ENCODE results near the gene P2RY8.
"Not testable (repeated sequence)": the region's sequence is repeated elsewhere in the genome, so short reads cannot be mapped to it uniquely, and the experiment has no call there.

The P2RY8 gene

DNA sequence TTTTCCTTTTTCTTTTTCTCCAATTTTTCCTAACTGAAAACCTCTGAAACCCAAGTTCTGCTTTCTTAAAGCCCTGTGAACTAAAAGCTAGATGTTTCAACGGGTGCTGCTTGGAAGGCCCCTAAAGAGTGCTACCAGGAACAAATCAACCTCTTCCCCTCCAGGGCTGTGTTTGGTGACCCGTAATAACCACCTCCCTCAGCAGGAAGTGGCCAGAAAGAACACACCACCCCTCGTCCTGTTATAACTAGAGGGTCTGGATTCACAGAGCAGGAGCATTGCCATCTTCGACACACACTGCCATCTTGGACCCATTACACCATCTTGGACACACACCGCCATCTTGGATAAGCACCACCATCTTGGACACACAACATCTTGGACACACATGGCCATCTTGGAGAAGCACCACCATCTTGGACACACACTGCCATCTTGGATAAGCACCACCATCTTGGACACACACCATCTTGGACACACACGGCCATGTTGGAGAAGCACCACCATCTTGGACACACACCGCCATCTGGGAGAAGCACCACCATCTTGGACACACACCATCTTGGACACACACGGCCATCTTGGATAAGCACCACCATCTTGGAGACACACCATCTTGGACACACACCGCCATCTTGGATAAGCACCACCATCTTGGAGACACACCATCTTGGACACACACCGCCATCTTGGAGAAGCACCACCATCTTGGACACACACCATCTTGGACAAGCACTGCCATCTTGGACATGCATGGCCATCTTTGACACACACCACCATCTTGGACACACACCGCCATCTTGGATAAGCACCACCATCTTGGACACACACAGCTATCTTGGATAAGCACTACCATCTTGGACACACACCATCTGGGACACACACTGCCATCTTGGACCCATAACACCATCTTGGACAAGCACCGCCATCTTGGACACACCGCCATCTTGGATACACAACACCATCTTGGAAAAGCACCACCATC lies 89.7 kb downstream of the P2RY8 start:
- not testable (repeated sequence) for DNase-seq (ENCODE audit: low read depth, low spot score)

DNA sequence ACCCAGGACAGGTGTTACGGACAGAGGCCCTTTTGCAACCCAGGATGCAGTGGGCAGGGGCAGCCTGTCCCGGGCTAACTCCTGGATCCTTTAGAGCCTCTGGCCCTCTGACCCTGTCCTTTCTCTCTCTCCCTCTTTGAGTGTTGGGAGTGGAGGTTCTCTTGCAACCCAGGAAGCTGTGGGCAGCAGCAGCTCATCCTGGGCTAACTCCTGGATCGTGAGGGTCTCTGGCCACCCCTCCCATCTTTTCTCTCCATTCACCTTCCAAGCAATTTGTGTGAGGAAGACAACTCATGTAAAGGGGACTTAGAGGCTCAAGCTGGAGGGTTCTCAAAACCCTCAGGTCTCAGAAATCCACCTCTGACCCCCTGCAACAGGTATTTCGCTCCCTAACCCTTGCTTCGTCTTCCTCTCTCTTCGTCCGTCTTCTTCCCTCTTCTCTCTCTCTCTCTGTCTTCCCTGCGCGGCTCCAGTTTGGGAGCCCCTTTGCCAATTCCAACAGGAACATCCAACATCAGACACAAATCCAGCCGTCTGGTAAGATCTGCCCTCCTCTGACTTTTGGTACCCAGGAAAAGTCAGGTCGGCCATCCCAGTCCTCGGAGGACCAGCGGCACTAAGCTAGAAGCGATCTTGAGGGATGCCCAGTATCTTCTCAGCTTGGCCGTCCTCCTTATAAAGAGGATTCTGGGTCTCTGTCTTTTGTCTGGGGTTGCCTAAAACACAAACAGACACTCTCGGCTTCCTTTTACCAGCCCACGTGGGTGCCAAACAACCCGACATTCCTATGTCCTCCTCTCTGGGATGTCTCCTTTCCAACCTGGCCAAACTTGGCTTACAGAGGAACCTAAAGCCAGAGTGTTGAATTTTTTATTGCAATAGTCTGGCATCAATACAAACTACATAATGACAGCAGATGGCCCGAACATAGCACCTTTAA lies 92.2 kb downstream of the P2RY8 start:
- DNase-seq (ENCODE audit: low read depth, low spot score) = no peak

DNA sequence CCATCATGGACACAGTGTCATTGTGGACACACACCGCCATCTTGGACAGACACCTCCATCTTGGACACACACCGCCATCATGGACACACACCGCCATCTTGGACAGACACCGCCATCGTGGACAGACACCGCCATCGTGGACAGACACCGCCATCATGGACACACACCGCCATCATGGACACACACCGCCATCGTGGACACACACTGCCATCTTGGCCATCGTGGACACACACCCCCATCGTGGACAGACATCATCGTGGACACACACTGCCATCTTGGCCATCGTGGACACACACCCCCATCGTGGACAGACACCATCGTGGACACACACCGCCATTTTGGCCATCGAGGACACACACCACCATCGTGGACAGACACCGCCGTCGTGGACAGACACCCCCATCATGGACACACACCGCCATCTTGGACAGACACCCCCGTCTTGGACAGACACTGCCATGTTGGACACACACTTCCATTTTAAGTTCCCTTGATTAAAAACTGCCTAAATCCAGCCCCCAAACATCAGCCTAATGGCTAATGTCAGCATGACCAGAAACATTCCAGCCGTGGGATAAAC lies 93.4 kb downstream of the P2RY8 start:
- DNase-seq (ENCODE audit: low read depth, low spot score) = no peak

DNA sequence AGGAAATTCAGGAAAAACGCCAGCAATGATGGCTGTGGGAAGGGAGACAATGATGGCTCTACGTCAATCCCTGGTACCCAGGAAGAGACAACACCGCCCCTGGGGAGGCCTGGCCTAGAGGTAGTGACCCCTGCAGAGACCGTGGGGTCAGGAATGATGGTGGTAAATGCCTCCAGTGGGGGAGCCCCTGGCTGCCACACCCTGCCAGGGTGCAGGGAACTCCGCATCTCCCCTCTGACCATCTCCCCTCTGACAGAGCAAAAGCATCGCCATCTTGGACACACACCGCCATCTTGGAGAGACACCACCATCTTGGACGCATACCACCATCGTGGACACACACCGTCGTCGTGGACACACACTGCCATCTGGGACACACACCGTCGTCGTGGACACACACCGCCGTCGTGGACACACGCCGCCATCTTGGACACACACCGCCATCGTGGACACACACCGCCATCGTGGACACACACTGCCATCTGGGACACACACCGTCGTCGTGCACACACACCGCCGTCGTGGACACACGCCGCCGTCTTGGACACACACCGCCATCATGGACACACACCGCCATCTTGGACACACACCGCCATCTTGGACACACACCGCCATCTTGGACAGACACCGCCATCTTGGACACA lies 94.1 kb downstream of the P2RY8 start:
- no peak for DNase-seq (ENCODE audit: low read depth, low spot score)

DNA sequence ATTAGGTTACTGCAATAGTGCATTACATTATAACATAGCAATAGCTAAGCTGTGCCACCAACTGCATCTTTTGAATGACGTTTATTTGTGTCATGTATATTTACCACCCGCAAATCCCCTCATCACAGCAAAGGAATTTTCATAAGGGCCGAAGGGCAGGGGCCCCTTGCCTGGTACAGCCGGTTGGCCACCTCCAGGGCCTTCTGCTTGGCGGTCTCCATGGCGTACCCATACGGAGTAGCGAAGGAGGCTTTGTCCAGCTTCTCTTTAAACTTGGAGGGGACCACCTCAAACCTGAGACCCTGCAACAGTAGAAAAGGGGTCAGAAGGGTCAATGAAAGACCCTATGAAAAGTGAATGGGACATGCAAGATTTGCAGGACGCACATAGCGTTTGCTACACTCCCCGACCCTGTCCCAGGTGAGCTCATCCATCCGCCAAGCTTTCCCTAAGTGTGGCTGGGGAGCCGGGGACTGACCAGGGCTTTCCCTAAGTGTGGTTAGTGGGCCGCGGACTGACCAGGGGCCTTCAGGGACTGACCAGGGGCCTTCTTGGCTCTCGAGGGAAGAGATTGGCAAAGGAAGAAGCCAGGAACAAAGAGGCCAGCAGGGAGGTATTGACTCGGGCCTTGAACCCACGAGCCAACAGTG lies 94.8 kb downstream of the P2RY8 start:
- no peak for DNase-seq (ENCODE audit: low read depth, low spot score)

DNA sequence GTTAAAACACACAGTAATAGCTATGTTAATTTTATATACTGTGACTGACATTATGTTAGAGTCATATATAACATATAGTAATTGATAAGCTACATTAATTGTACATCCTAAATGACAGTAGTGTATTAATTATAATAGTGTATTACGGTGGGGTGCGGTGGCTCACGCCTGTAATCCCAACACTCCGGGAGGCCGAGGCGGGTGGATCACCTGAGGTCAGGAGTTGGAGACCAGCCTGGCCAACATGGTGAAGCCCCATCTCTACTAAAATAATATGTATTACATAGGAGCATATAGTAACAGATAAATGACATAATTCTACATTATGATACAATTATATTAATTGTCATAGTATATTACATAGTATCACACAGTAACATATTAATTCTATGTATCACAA lies 96.5 kb downstream of the P2RY8 start:
- DNase-seq (ENCODE audit: low read depth, low spot score) = no peak

DNA sequence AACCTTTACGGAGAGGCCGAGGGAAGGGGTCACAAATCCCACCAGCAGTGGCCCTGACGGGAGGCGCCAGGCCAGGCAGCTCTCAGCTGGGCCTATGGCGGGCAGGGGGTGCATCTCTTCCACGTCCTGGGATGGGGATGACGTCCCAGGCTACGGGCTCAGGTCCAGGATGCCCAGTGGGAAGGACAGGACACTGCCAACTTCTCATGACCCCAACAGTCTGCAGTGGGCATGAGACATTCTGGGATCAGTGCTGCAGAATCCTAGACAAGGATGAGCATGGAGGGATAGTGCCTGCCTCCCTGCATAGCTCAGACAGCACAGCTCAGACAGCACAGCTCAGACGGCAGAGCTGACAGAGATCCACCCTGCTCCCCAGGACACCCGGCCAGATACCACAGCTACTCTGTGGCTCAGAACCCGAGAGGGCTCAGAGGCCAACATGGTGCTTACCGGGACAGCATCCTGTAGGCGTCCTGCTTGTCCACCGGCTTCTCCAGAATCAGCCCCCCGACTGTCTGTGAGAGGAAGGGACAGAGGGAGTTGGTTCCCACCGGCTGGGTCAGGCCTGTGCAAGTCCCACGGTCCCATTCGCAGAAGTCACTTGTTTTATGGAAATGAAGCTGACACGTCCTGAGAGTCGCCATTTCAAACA lies 101.6 kb downstream of the P2RY8 start:
- no peak for DNase-seq (ENCODE audit: low read depth, low spot score)

DNA sequence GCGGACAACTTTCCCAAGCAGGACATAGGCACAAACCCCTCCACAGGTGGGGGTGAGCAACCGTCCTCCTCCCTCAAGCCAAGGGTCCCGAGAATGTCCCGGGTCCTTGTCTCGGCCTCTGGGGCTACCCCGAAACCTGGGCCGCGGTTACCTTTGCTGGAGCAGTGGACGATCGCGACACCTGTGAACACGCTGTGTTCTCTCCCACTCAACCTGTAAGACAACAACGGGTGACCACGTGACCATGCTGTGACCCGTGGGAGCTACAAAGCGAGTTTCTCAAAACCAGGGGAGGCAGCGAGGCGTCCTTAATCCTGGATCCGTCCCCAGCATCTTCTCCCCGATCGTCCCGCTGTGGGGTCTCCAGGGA lies 102.1 kb downstream of the P2RY8 start:
- no peak for DNase-seq (ENCODE audit: low read depth, low spot score)

DNA sequence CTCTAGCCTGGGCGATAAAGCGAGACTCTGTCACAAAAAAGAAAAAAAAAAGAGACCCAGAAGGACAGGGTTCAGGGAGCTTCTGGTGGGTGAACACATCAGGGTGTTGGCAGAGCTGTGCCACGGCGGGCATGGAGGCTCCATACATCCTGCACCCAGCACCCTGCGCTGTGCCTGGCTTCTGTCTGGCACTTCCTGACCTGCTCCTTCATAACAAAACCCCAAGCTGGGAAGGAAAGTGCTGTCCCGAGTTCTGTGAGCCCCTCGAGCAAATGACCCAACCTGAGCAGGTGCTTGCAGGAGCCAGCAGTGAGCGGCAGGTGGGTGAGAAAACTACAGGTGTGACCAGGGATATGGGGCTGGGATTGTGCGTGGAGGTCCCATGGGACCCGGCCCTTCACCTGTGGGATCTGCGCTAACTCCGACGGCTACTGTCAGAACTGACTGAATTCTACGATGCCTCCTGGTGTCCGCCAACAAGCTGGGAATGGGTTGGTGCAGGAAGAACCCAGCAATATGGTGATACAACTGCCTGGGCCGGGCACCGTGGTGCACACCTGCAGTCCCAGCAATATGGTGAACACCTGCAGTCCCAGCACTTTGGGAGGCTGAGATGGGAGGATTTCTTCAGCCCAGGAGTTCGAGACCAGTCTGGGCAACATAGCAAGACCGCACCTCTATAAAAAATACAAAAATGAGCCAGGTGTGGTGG lies 103.2 kb downstream of the P2RY8 start:
- DNase-seq (ENCODE audit: low read depth, low spot score) = no peak

DNA sequence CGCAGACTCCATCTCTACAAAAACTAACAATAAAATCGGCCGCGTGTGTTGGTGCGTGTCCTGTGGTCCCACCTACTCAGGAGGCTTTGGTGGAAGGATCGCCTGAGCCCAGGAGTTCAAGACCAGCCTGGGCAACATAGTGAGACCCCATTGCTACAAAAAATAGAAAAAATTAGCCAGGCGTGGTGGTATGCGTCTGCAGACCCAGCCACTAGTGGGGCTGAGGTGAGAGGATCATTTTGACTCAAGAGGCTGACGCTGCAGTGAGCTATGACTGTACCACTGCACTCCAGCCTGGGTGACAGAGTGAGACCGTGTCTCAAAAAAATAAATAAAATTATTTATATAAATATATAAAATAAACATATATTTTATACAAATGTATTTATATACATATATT lies 106.5 kb downstream of the P2RY8 start:
- DNase-seq (ENCODE audit: low read depth, low spot score) = no peak

DNA sequence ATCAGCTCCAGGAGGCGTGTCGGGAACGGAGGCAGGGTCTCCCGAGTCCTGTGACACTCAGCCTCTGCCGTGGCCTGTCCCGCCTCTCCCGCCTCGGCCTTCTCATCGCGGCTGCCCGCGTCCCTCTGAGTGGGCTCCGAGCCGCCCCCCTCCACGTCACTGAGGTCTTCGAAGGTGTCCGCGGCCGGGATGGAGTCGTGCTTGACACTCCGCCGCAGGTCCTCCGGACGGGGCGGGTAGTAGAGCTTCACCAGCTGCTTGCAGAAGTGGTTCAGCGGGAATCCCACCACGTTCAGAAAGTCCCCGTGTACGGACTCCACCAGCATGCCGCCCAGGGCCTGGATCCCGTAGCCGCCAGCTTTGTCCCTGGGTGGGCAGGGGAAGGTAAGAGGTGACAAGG lies 109.2 kb downstream of the P2RY8 start:
- DNase-seq (ENCODE audit: low read depth, low spot score) = no peak

DNA sequence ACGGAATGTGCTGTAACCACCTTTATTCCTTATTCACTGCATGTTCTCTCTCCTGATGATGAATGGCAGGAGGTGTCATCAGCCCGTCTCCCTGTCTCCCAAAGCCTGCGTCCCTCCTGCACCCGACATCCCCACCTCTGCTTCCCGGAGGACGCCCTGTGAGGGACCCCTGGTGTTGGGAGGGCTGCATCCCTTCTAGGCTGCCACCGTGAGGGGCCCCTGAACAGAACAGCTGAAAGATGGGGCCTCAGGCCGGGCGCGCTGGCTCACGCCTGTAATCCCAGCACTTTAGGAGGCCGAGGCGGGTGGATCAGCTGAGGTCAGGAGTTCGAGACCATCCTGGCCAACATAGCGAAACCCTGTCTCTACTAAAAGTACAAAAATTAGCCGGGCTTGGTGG lies 110.7 kb downstream of the P2RY8 start:
- DNase-seq (ENCODE audit: low read depth, low spot score) = not testable (repeated sequence)

DNA sequence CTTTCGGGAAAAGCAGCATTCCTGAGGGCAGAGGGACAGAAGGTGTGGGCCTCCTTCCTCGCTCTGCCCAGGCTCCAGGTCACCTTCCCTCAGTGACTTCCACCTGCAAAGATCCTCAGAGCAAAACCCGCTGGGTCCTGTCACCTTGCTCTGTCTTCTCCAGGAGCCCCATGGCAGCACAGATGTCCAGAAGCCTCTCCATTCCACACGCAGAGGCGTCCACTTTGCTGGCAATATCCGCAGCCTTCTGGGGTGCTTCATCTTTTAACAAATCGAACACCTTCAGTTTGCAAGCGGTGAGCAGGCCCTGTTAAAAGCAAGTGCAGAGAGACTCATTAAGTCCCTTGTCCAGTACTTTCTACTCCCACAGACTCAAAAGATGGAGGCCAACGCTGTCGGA lies 111.6 kb downstream of the P2RY8 start:
- no peak for DNase-seq (ENCODE audit: low read depth, low spot score)

DNA sequence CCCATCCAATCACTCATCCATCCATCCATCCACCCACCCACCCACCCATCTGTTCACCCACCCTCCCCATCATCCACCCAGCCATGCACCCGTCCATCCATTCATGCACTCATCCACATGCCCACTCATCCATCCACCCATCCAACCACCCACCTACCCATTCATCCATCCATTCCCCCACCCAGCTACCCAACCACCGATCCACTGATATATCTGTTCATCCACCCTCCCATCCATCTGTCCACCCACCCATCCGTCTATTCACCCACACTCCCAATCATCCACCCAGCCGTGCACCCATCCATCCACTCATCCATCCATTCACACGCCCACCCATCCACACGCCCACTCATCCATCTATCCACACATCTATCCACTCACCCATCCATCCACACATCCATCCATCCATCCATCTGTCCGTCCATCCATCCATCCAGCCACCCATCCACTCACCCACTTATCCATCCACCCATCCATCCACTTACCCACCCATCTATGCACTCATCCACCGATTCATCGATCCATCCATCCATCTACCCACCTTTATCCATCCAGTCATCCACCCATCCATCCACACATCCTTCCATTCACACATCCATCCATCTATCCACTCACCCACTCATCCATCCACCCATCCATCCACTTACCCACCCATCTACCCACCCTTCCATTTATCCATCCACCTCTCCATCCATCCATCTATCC lies 112.7 kb downstream of the P2RY8 start:
- no peak for DNase-seq (ENCODE audit: low read depth, low spot score)

DNA sequence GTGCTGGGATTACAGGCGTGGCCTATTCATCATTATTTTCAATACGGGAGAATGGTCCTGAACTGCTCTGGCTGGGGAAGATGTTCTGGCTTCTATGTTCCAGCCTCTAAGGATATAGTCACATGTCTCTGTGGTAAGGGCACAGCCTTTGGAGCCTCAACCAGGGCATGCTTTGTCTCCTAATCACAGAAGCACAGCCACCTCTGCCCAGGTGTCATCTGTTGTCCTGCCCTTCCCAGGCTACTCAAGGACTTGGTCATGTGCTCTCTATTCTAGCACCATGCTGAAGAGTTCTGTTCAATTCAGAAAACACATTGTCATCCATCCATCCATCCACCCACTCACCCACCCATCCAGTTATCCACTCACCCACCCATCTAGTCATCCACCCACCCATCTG lies 113.8 kb downstream of the P2RY8 start:
- DNase-seq (ENCODE audit: low read depth, low spot score) = no peak

DNA sequence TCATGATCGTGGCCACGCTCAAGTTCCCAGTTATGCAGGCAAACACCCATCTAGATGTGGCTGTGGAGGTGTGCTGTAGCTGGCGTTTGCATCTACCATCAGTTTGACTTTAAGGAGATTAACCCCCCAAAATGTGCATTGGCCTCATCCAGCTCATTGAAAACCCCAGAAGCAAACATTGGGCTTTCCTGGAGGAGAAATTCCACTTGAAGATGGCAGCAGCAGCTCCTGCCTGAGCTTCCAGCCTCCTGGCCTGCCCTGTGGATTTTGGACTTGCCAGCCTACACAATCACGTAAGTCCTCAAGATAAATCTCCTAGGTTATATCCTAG lies 114.9 kb downstream of the P2RY8 start:
- no peak for DNase-seq (ENCODE audit: low read depth, low spot score)

DNA sequence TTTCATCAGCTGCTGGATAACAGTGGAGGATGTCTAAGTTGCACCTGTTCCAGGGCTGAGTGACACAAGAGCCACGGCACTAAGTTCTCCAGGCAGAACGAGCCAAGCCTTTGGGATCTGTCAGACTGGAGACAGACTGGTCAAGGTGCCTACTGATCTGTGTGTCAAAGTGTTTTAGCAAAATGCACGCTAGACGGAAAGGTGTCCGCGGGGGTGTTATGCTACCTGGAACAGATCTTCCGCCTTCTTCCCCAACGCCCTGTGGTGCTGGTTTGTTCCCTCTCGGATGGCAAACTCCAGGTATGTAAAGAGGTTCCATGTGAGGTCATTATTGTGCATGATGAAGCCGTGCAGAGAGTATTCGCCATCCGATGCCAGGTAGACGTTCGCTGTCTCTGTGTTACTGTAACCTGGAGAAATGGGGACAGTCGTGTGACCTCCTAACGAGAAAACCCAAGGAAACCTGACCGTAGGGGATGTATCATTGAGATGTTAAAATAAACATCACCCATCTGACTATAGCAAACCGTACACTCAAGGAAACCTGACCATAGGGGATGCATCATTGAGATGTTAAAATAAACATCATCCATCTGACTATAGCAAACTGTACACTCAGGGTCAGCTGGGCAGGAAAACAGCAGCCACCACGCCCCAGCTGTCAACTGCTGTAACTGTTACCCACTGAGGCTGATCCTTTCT lies 115.4 kb downstream of the P2RY8 start:
- no peak for DNase-seq (ENCODE audit: low read depth, low spot score)

DNA sequence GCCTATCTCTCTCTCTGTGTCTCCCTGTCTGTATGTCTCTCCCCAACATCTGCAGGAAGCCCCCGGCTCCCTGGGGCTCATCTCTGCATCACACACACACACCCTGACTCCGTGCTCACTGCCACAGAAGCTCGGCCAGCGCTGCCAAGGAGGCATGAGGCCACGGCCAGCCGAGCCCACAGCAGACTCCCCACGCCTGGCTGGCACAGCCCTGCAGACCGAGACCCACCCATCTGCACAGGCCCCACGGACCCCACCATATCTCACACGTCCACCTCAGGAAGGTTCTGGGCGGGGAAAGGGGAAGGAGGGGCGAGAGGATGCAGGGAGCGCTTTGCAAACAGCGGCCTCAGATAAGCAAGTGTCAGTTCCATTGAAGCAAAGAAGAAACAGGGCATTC lies 116.6 kb downstream of the P2RY8 start:
- DNase-seq (ENCODE audit: low read depth, low spot score) = no peak
